MM.1S (cell line): ENCODE results near the gene FBLN2.
"Not testable (repeated sequence)": the region's sequence is repeated elsewhere in the genome, so short reads cannot be mapped to it uniquely, and the experiment has no call there.

Experiments
- DNase-seq: peaks from one replicate; pipeline ENCODE4 v3.0.0-alpha.2; 2015
- H2AFZ ChIP-seq: fragments of 300-600 bp; sonication (generic); 2 replicates; pipeline ENCODE4 v1.6.0; 2016; ENCODE audit warnings: antibody characterized with exemption, low read length
- H3F3A ChIP-seq: fragments of 300-600 bp; sonication (generic); 2 replicates; pipeline ENCODE4 v1.6.1; 2016; ENCODE audit warnings: mild to moderate bottlenecking, antibody characterized with exemption, low read length, moderate library complexity, mixed read lengths; ENCODE audit not compliant: insufficient read depth
- H3K27ac ChIP-seq: fragments of 300-600 bp; sonication (generic); 2 replicates; pipeline ENCODE4 v1.5.1; 2016; ENCODE audit warnings: mild to moderate bottlenecking, low read length
- H3K27me3 ChIP-seq: fragments of 300-600 bp; sonication (generic); replicated peaks from 2 replicates; pipeline ENCODE4 v1.6.0; 2016; ENCODE audit warnings: low read length; ENCODE audit not compliant: insufficient read depth
- H3K36me3 ChIP-seq: fragments of 300-600 bp; sonication (generic); replicated peaks from 2 replicates; pipeline ENCODE4 v1.6.1; 2016; ENCODE audit warnings: mild to moderate bottlenecking, low read length, mixed read lengths; ENCODE audit not compliant: insufficient read depth
- H3K4me1 ChIP-seq: fragments of 300-600 bp; sonication (generic); 2 replicates; pipeline ENCODE4 v1.6.1; 2016; ENCODE audit warnings: low read length, mixed read lengths
- H3K4me2 ChIP-seq: fragments of 300-600 bp; sonication (generic); 2 replicates; pipeline ENCODE4 v1.6.0; 2016; ENCODE audit warnings: low read depth, low read length
- H3K4me3 ChIP-seq: fragments of 300-600 bp; sonication (generic); 2 replicates; pipeline ENCODE4 v1.5.1; 2016; ENCODE audit warnings: low read length, mixed read lengths
- H3K79me2 ChIP-seq: fragments of 300-600 bp; sonication (generic); 2 replicates; pipeline ENCODE4 v1.6.1; 2016; ENCODE audit warnings: mixed run types, low read length, mixed read lengths
- H3K9ac ChIP-seq: fragments of 300-600 bp; sonication (generic); 2 replicates; pipeline ENCODE4 v1.6.1; 2016; ENCODE audit warnings: low read length, mixed read lengths
- H3K9me2 ChIP-seq: fragments of 300-600 bp; sonication (generic); replicated peaks from 2 replicates; pipeline ENCODE4 v1.6.1; 2016; ENCODE audit warnings: mild to moderate bottlenecking, low read length, mixed read lengths; ENCODE audit not compliant: insufficient read depth
- H3K9me3 ChIP-seq: fragments of 300-600 bp; sonication (generic); replicated peaks from 2 replicates; pipeline ENCODE4 v1.6.1; 2016; ENCODE audit warnings: mild to moderate bottlenecking, low read length, mixed read lengths; ENCODE audit not compliant: insufficient read depth
- H4K20me1 ChIP-seq: fragments of 300-600 bp; sonication (generic); 2 replicates; pipeline ENCODE4 v1.6.1; 2016; ENCODE audit warnings: mild to moderate bottlenecking, low read length, moderate library complexity, mixed read lengths; ENCODE audit not compliant: insufficient read depth
- CTCF ChIP-seq: fragments of 300-600 bp; sonication (generic); IDR thresholded peaks from 2 replicates; pipeline ENCODE4 v1.5.1; 2016; ENCODE audit warnings: antibody characterized with exemption, low read length, mixed read lengths
- EZH2 ChIP-seq: fragments of 300-600 bp; sonication (generic); optimal IDR thresholded peaks from 2 replicates; pipeline ENCODE3; 2017; ENCODE audit warnings: low read depth, mild to moderate bottlenecking, antibody characterized with exemption, low read length, mixed read lengths
- EZH2phosphoT487 ChIP-seq: fragments of 300-600 bp; sonication (generic); IDR thresholded peaks from 2 replicates; pipeline ENCODE4 v1.6.1; 2018; ENCODE audit warnings: antibody characterized with exemption, low read length

The FBLN2 gene

GRCh38 chr3:13548696-13549622 lies at the start of gene FBLN2:
TSS of gene FBLN2 (plus strand) at chr3:13549125. CDS start at chr3:13570356, 21,231 bp downstream.
- H3K9me2 ChIP-seq: no peaks in the 10 kb centered on the region
- peaks cover 89% of the 10 kb centered on the region for H3K27me3 ChIP-seq
- H3K4me2 ChIP-seq: no peak within 1 kb of the TSS; the same call in 1 of the 2 replicates
- no peak within 1 kb of the TSS for H3K27ac ChIP-seq
- no peaks in the 10 kb centered on the region for H4K20me1 ChIP-seq
- no peak for DNase-seq
- no peaks in the 10 kb centered on the region for H3K9me3 ChIP-seq
- no peaks in the 10 kb centered on the region for H3K36me3 ChIP-seq
- H2AFZ ChIP-seq: no peak within 1 kb of the TSS
- no peaks in the 10 kb centered on the region for H3K4me1 ChIP-seq
- no peaks in the 10 kb centered on the region for H3F3A ChIP-seq
- TF ChIP-seq EZH2 (no peak), CTCF (no peak), EZH2phosphoT487 (no peak)
- H3K4me3 ChIP-seq: no peak within 1 kb of the TSS
- H3K9ac ChIP-seq: no peak within 1 kb of the TSS
- H3K79me2 ChIP-seq: no peaks in the 10 kb centered on the region

- not testable (repeated sequence) for H3K9ac ChIP-seq, H3K9me2 ChIP-seq, H3K4me1 ChIP-seq, H3K79me2 ChIP-seq, H3K4me3 ChIP-seq, H2AFZ ChIP-seq, H4K20me1 ChIP-seq, DNase-seq, H3K27ac ChIP-seq, H3K9me3 ChIP-seq, H3K4me2 ChIP-seq, H3K36me3 ChIP-seq, H3F3A ChIP-seq
- peaks cover 30% of the 10 kb centered on the region for H3K27me3 ChIP-seq
Measured at GRCh38 chr3:13499246-13499645, 49.7 kb upstream of the FBLN2 start.

- TF ChIP-seq CTCF (peak; percentile 56), EZH2phosphoT487 (no peak), EZH2 (no peak)
- Histone ChIP-seq H4K20me1 (no peaks in the 10 kb centered on the region), H3K4me1 (0 out of 2 replicates have a peak, but pooled peaks cover 3% of the 10 kb centered on the region), H3K9me2 (no peaks in the 10 kb centered on the region), H2AFZ (no peak overlapping the region), H3K4me3 (no peak overlapping the region), H3K9ac (no peak overlapping the region), H3K27ac (no peak overlapping the region), H3K27me3 (peaks cover 41% of the 10 kb centered on the region), H3F3A (peaks cover 3% of the 10 kb centered on the region; the same call in 1 of the 2 replicates), H3K4me2 (no peak overlapping the region), H3K79me2 (no peaks in the 10 kb centered on the region), H3K9me3 (no peaks in the 10 kb centered on the region), H3K36me3 (no peaks in the 10 kb centered on the region)
- DNase-seq: no peak
Measured at GRCh38 chr3:13500133-13500885, 48.6 kb upstream of the FBLN2 start.
